Fibroblast of lung (primary cell): ENCODE data around the gene GAB2.

Experiments
- EZH2 ChIP-seq: IDR thresholded peaks from 2 replicates; pipeline ENCODE4 v1.5.1; 2012; ENCODE audit warnings: low read length, control low read depth, mild to moderate bottlenecking; ENCODE audit errors: missing control alignments
- TF ChIP-seq, protein P1 (sequence below), 2 donors: IDR thresholded peaks in 1 of 2; conservative IDR thresholded peaks in 1 of 2; 1 replicate in 1 of 2; 2 replicates in 1 of 2; pipeline ENCODE4 v1.5.1; 2011 to 2012; ENCODE audit warnings: low read length in 2 of 2, control low read depth in 1 of 2, inconsistent platforms in 1 of 2, low read depth in 1 of 2, mild to moderate bottlenecking in 1 of 2

DNA sequence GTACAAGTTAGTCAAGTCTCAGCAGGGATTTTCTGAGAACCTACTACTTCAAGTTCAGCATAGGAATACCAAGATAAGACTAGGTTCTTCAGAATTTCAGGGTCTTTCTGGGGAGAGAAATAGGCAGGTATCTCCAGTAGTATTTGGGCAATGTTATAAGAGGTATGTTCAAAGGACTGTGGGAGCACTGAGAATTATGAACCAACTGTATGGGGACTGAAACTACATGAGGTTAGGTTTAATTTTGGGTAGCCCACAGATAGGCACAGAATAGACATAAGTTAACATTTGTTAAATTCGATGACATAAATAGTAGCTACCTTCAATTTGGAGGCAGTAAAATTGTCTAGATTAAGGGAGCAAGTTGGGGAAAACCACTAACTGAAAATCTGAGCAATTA is 9.2 kb upstream of the GAB2 start:
- TF ChIP-seq, protein P1, sequence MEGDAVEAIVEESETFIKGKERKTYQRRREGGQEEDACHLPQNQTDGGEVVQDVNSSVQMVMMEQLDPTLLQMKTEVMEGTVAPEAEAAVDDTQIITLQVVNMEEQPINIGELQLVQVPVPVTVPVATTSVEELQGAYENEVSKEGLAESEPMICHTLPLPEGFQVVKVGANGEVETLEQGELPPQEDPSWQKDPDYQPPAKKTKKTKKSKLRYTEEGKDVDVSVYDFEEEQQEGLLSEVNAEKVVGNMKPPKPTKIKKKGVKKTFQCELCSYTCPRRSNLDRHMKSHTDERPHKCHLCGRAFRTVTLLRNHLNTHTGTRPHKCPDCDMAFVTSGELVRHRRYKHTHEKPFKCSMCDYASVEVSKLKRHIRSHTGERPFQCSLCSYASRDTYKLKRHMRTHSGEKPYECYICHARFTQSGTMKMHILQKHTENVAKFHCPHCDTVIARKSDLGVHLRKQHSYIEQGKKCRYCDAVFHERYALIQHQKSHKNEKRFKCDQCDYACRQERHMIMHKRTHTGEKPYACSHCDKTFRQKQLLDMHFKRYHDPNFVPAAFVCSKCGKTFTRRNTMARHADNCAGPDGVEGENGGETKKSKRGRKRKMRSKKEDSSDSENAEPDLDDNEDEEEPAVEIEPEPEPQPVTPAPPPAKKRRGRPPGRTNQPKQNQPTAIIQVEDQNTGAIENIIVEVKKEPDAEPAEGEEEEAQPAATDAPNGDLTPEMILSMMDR (conservative IDR thresholded peaks at IDR 0.05 in 1 of 2, IDR thresholded peaks at IDR 0.05 in 1 of 2; ENCODE audit: low read depth in 1 of 2, low read length in 2 of 2): no peak
- no peak for TF ChIP-seq EZH2
